ENCODE results near the gene DDX19B.

GRCh38 chr16:70257391-70257790 lies 41.6 kb upstream of the DDX19B start:
- TF ChIP-seq CTCF (IDR thresholded peaks at IDR 0.05; ENCODE audit: insufficient read depth, low read length, poor library complexity, severe bottlenecking) (no peak), EZH2phosphoT487 (conservative IDR thresholded peaks at IDR 0.05; ENCODE audit: low read length) (no peak)
